Glutamatergic neuron (in vitro differentiated cells): ENCODE results near the gene FAM219B. TPM values are rescaled to one million over a fixed set of nuclear protein-coding genes. Genes with fewer than 3 reads are reported as not detected.

Experiments
- DNase-seq: peaks from one replicate; pipeline ENCODE4 v3.0.0; 2022
- H3K27ac Mint-ChIP-seq: one replicate; pipeline ENCODE4 v1.8.0; 2020; ENCODE audit warnings: mild to moderate bottlenecking, mixed read lengths, inconsistent platforms; ENCODE audit not compliant: unreplicated experiment
- H3K27me3 Mint-ChIP-seq: one replicate; pipeline ENCODE4 v1.8.0; 2020; ENCODE audit warnings: mild to moderate bottlenecking, moderate library complexity, mixed read lengths, inconsistent platforms; ENCODE audit not compliant: unreplicated experiment
- H3K36me3 Mint-ChIP-seq: one replicate; pipeline ENCODE4 v1.8.0; 2020; ENCODE audit warnings: mild to moderate bottlenecking, mixed read lengths, inconsistent platforms; ENCODE audit not compliant: unreplicated experiment
- H3K4me1 Mint-ChIP-seq: one replicate; pipeline ENCODE4 v1.8.0; 2020; ENCODE audit warnings: mild to moderate bottlenecking, low read depth, mixed read lengths, inconsistent platforms; ENCODE audit not compliant: unreplicated experiment
- H3K4me3 Mint-ChIP-seq: one replicate; pipeline ENCODE4 v1.8.0; 2020; ENCODE audit warnings: mild to moderate bottlenecking, mixed read lengths, inconsistent platforms; ENCODE audit not compliant: unreplicated experiment
- H3K9me3 Mint-ChIP-seq: one replicate; pipeline ENCODE4 v1.8.0; 2020; ENCODE audit warnings: mild to moderate bottlenecking, moderate library complexity, mixed read lengths, inconsistent platforms; ENCODE audit not compliant: unreplicated experiment
- total RNA-seq: library from RNA; stranded (reverse); fragmentation: NEBNext Ultra II Directional; extraction: Animal tissue kit (Norgen Biotek cat#: 25700); gene quantifications from one replicate; pipeline ENCODE4 v1.2.1, GENCODE V29; 2021; ENCODE audit not compliant: unreplicated experiment
- TF ChIP-seq, protein P1 (sequence below): fragments of 200-600 bp; sonication (generic); IDR thresholded peaks from one replicate; pipeline ENCODE4 v1.5.0; 2021; ENCODE audit not compliant: partially characterized antibody, unreplicated experiment

The FAM219B gene
- total RNA-seq, 1 donor from 2014 or later = 171 TPM

DNA sequence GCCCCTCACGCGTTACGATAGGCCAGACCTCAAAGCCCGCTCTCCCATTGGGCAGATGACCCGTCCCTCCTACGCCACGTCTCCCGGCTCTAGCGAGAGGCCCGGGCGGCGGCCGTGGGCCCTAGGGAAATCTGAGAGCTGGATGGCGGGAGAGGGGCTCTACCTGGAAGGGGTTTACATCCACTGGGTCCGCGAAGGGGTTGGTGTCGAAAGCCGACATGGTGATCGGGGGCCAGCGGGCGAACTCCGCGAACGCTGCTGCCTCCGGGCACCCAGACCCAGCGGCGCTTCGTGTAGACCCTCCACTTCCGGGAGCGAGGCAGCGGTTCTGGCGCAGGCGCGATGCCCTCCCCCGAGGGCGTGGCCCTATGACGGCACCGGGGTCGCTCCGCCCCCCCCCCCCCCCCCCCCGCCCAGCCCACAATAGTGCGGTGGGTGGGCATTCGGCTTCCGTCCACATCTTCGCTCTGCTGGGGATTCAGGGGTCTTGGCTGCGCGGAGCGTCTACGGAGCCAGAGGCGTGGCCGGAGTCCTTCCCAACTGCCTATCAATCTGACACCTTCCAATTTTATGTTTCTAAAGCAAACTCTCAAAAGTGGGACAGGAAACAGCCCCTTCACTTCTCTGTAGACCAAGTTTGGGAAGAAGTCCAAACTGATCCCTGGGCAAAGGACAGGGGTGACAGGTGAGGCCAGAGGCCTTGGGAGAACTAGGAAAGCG is 33.5 kb downstream of the FAM219B start, which contains the start of gene SCAMP2:
SCAMP2 (minus strand) TSS at position 330 of the 720 bp plus-strand sequence; CDS start at position 220, 110 bp downstream.
- DNase-seq = peak; percentile 90
- Mint-ChIP-seq H3K36me3 (peaks cover 2% of the 10 kb centered on the region), H3K4me3 (peak within 1 kb of the TSS; percentile 99), H3K27me3 (peaks cover 7% of the 10 kb centered on the region), H3K4me1 (peaks cover 9% of the 10 kb centered on the region), H3K9me3 (peaks cover 4% of the 10 kb centered on the region), H3K27ac (peak within 1 kb of the TSS; percentile 76)
- TF ChIP-seq, protein P1, sequence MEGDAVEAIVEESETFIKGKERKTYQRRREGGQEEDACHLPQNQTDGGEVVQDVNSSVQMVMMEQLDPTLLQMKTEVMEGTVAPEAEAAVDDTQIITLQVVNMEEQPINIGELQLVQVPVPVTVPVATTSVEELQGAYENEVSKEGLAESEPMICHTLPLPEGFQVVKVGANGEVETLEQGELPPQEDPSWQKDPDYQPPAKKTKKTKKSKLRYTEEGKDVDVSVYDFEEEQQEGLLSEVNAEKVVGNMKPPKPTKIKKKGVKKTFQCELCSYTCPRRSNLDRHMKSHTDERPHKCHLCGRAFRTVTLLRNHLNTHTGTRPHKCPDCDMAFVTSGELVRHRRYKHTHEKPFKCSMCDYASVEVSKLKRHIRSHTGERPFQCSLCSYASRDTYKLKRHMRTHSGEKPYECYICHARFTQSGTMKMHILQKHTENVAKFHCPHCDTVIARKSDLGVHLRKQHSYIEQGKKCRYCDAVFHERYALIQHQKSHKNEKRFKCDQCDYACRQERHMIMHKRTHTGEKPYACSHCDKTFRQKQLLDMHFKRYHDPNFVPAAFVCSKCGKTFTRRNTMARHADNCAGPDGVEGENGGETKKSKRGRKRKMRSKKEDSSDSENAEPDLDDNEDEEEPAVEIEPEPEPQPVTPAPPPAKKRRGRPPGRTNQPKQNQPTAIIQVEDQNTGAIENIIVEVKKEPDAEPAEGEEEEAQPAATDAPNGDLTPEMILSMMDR = no peak

DNA sequence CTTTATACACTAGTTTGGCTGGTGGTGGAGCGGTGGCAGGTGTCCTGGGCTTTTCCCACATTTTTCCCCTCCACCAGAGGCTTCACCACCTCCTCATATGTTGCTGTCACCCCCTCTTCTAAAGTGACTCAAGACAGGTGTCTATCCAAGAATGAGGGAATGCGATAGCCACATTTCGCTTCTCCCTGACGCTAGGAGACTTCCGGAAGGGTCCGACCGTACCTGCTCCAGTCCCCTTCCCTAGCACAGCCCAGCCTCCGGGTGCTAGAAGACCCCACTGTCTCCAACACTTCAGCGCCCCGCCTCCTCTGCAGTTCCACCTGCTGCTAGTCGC is 34.0 kb downstream of the FAM219B start:
- peaks cover 4% of the 10 kb centered on the region for H3K9me3 Mint-ChIP-seq
- H3K27ac Mint-ChIP-seq = peak overlapping the region; percentile 76
- H3K36me3 Mint-ChIP-seq = peaks cover 7% of the 10 kb centered on the region
- H3K4me3 Mint-ChIP-seq = peak overlapping the region; percentile 99
- DNase-seq = no peak
- peaks cover 9% of the 10 kb centered on the region for H3K4me1 Mint-ChIP-seq
- H3K27me3 Mint-ChIP-seq = peaks cover 7% of the 10 kb centered on the region
- TF ChIP-seq, protein P1 = no peak

DNA sequence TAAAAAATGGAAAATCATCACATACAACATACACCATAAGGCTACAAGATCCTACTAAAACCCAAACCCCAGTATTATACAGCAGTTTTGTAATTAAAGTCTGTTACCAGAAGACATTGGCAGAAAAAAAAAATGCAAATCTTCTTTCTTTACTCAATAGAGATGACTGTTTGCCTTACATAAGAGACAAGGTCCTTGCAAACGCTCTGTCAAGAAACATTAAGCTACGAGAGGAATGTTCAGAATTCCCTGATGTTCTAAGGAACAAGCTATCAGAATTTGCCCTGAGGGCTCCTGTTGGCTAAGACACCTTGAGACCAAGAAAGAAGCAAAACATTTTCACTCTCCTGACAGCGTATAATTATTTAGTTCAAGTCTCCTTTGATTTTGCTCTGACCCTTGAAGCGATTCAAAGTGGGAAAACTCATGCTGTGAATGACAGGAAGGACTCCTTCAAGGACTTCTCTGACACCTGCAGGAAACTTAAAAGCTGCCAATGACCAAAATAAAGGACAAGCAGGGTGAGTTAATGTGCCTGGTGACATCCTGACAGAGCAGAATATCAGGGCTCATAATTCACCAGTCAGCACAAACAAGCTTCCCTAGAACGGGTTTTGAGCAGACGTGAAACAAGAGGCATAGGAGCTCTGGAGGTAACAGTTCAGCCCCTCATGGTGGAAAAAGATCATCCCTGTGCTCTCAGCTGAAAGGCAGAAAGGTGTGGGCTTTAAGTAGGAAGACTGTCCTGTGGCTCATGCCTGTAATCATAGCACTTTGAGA is 36.0 kb downstream of the FAM219B start:
- peaks cover 7% of the 10 kb centered on the region for H3K9me3 Mint-ChIP-seq
- peaks cover 2% of the 10 kb centered on the region for H3K27me3 Mint-ChIP-seq
- peaks cover 11% of the 10 kb centered on the region for H3K4me1 Mint-ChIP-seq
- H3K4me3 Mint-ChIP-seq = no peak overlapping the region
- peaks cover 8% of the 10 kb centered on the region for H3K36me3 Mint-ChIP-seq
- no peak overlapping the region for H3K27ac Mint-ChIP-seq
- no peak for DNase-seq
- TF ChIP-seq, protein P1 = no peak

DNA sequence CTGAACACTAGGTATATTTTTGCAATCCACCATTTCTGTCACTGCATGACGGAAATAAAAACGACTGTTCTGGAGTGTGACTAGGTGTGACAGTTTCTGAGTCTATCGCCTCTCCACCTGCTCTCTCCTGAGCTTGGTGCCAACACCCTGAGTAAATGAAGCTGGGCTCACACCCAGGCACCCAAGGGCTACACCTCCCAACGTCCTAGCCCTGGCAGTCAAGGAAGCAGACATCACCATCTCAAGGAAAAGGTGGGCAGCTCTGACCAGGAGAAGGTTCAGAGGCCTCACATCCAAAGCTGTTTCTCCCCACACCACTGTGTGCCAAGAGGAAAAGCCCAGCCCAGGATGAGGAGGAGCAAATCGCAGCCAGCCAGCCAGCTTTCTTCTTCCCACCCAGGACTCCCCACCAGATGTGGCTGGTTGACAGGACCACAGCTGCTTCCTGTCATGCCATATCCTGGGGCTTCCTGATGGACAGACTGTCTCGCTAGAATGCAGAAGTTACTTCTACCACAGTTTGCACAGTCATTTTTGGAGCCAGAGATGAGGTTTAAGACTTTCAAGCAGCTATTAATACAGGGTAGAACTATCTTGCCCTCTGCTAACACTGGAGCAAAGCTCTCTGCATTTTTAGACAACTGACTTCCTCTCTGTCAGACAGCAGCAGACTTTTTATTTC is 36.8 kb downstream of the FAM219B start:
- DNase-seq = no peak
- Mint-ChIP-seq H3K36me3 (peaks cover 8% of the 10 kb centered on the region), H3K4me3 (no peak overlapping the region), H3K4me1 (peaks cover 11% of the 10 kb centered on the region), H3K27me3 (peaks cover 2% of the 10 kb centered on the region), H3K9me3 (peaks cover 7% of the 10 kb centered on the region), H3K27ac (no peak overlapping the region)
- TF ChIP-seq, protein P1 = no peak
